Measurements from ENCODE around the gene HOXD3.

Gene HOXD3

DNA sequence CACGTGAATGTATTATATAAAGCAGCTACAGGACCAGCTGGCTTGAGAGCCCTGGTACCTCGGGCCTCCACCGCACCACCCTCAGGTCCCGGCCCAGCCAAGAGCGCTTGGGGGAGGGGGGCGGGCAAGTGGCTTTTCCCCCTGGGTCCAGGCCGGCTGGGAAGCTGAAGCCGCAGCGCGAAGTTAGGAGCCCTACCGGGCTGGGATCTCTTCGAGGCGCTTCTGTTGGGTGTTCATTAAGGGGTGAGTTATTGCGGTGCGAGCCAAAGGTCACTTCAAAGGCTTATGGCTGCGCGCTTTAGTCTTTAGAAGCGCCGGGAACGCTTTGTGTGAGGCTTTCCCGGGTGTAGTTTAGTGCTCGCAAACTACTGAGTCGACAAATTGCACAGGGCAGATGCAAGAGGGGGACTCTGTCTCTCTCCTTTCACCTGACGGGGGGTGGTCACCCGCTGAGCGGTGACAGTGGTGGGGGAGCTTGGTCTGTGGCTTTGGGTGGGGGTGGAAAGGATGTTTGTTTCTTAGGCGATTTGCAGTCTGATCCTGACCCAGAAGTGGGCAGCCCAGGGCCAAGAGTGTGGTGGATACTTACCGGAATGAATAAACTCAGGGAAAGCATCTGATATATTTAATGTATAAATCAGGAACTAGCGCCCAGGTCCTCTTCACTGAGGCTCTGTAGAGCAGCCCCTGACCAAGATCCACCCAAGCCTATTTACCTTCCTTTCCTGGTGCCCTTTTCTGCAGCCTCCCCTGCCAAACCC, 6.0 kb downstream of the HOXD3 start:
- no peak for DNase-seq (ENCODE audit: low spot score)

DNA sequence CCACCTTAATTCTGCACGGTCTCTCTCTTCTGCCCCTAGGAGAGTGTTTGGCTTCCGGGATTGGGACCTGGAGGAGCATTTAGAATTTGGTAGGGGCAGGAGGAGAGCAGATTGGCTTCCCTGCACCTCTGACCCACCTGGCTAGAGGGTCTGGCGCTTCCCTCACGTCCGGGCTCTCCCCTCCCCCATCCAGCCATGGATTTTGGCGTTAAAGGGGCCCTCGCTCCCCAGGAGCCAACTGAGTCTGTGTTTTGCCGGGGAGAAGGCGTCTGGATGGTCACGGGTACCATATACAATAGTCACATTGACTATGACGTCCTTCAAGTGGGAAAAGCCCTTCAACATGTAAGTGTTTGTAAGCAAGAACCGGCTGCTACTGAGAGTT, 6.6 kb downstream of the HOXD3 start:
- DNase-seq (ENCODE audit: low spot score): no peak

DNA sequence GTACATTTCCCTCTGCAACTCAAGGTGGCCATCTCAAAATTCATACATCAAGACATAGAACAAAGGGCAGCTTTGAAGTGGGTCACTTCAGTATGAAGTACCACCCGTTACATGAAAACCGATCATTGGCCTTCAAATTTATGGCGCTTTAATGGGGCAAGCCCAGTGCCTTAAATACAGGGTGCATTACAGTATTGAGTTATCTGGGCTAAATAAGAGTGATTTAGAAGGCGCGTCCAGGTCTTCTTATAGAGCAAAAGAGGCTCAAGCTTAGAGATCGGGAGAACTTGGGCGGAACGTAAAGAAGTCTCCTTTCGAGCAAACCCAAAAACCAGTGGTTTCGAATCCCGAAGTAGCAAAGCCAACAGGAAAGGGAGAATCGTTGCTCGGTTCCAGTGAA, 7.1 kb downstream of the HOXD3 start:
- no peak for DNase-seq (ENCODE audit: low spot score)

DNA sequence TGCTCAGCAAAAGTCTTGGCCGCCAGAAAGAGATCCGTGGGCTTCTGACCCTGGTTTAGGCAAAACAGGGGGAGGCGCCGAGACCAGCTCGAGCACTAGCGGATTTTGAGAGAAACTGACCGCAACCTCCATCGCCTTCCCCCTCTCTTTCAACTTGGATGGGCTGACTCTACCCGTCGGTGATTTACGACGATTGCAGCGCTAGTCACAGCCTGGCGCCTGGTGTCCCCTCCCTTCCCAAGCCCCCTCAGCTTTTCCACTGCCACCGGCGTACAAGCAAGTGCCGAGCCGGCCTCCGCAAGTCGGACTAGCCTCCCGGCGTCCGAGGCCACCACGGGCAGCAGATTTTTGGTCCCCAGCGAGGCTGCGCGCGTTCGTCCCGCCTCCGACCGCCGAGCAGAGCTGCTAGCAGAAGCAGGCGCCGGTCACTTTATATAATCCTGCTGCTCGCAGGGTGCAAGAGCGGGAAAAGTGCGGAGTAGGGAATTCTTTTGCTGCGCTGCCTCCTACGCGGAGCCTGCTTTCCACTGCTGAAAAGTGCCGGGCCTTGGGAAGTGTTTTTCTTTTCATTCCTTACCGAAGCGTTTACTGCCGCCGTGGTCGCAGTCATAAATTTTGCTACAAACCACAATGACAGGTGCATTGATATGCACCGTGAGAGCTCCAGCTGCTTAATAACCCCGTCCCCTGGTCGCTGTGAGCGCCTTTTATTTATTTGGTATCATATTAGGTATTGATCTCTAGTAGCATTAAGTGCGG, 7.7 kb downstream of the HOXD3 start:
- no peak for DNase-seq (ENCODE audit: low spot score)

DNA sequence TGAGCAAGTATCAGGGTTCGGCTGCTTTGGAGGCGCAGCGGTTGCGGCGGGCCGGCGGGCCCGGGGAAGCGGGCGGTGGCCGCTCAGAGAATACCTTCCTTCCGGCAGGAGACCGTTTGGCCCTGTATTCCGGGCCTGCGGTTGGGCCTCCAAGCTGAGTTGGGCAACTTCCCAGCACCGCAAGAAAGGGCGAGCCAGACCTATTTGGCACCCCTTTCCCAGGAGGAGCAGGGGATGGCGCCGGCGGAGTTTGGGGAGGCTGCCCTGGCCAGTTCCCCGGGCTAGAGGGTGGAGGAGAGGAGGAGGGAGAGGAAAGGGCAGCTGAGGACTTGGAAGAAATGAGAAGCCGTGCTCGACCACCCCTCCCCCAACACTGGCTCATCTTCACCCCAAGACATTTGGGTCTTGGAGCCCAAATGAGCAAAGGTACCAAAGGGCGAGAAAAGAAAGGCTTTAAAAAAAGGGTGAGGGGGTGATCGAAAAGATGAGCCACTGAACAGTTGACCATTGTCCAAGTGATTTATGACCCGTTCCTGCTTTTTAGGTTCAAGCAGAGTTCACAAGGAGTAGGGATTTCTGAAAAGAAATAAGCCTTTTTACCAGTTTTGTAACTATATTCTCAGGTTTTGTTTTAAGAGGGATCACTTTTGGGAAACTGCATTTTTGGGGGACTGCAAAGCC, 8.4 kb downstream of the HOXD3 start:
- DNase-seq (ENCODE audit: low spot score): no peak

DNA sequence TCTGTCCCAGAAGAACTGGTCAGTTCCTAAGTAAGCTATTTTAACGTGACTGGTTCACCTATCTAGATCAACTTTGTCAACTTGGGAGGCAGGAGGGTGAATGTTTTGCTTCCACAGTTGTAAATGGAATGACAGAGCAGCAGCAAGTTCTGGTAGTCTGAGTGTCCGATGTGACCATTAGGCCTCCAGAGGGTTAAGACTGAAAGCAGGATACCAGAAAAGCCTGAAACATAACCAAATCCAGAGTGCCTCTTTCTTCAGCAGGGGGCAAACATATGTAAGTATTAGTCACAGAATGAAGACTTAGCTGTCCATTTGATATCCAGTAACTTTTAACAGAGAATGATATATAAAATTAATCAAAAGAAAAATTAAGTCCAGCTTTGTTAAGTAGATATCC, 9.2 kb downstream of the HOXD3 start:
- DNase-seq (ENCODE audit: low spot score): no peak

DNA sequence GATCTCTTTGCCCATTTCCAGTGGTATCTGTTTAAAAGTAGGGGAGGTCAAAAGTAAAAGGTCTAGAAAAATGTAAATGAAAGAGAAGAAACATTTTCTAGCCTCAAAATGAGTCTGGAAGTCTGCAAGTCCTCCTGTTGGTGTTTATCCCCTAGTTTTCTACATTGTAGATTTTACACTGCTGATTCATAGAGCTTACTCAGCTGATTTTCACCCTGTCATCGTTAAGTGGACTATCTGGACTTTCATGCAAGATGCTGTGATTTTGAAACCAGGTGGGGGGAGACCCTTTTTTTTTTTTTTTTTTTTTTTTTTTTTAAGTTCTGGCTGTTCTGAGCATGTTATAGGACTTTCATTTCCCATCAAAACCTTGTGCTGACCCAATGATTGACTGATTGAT, 10.3 kb downstream of the HOXD3 start:
- no peak for DNase-seq (ENCODE audit: low spot score)

DNA sequence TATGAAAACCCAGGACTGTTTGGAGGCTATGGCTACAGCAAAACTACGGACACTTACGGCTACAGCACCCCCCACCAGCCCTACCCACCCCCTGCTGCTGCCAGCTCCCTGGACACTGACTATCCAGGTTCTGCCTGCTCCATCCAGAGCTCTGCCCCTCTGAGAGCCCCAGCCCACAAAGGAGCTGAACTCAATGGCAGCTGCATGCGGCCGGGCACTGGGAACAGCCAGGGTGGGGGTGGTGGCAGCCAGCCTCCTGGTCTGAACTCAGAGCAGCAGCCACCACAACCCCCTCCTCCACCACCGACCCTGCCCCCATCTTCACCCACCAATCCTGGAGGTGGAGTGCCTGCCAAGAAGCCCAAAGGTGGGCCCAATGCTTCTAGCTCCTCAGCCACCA, 12.1 kb downstream of the HOXD3 start:
- DNase-seq (ENCODE audit: low spot score): no peak

DNA sequence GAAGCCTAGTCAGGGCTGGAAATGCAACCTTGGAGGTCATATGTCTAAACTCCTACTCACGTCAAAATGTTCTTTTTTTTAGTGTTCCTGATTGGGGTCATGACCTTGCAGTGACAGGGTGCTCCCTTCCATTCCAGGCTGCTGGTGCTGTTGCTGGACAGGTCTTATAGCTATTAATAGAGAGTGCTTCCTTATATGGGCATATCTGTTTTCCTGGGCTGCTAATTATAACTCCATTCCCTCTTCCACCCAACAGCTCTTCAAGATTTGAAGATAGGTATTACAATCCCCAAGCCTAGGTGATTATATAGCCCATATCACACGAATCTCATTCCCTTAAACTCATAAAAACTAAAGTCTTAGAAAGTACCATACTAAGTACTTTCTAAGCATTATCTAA, 12.6 kb downstream of the HOXD3 start:
- no peak for DNase-seq (ENCODE audit: low spot score)

DNA sequence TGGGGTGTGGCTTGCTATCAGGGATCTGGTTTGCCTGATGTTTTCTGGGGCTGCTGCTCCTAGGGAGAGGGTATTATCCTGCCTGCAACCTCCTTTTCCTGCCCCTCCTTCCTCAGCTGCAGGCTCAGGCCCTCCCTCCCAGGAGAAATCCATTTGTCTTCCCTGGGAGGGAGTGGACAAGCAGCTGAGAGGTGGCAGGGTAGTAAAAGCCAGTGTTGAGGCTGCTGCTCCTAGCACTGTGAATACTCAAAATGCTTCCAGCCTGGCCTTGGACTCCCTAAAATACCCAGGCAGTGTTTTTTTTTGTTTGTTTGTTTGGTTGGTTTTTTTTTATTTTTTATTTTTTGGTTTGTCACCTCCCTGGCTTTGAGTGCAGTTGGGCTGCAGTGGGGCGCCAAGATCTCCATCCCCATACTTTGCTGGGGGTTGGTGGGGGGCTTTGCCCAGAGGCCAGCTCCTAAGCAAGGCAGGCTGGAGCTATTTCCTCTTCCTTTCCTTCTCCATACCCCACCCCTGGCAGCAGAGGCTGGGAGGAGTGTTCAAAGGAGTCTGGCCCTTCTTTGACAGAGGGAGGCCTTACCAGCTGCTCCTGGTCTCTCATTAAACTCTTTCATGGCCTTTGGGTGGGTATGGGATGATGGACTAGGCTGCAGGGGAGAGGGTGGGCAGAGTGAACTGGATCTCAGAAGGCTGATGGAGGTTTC, 13.6 kb downstream of the HOXD3 start:
- DNase-seq (ENCODE audit: low spot score): no peak

DNA sequence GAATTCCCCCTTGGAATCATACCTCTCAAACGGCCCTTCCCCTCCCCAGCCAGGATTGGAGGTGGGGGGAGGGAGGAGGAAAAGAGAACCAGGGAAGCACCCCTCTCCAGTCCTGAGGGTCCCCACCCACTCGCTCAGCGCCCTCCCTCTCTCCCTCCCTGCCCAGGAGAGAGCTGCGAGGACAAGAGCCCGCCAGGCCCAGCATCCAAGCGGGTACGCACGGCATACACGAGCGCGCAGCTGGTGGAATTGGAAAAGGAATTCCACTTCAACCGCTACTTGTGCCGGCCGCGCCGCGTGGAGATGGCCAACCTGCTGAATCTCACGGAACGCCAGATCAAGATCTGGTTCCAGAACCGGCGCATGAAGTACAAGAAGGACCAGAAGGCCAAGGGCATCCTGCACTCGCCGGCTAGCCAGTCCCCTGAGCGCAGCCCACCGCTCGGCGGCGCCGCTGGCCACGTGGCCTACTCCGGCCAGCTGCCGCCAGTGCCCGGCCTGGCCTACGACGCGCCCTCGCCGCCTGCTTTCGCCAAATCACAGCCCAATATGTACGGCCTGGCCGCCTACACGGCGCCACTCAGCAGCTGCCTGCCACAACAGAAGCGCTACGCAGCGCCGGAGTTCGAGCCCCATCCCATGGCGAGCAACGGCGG, 14.4 kb downstream of the HOXD3 start:
- no peak for DNase-seq (ENCODE audit: low spot score)

DNA sequence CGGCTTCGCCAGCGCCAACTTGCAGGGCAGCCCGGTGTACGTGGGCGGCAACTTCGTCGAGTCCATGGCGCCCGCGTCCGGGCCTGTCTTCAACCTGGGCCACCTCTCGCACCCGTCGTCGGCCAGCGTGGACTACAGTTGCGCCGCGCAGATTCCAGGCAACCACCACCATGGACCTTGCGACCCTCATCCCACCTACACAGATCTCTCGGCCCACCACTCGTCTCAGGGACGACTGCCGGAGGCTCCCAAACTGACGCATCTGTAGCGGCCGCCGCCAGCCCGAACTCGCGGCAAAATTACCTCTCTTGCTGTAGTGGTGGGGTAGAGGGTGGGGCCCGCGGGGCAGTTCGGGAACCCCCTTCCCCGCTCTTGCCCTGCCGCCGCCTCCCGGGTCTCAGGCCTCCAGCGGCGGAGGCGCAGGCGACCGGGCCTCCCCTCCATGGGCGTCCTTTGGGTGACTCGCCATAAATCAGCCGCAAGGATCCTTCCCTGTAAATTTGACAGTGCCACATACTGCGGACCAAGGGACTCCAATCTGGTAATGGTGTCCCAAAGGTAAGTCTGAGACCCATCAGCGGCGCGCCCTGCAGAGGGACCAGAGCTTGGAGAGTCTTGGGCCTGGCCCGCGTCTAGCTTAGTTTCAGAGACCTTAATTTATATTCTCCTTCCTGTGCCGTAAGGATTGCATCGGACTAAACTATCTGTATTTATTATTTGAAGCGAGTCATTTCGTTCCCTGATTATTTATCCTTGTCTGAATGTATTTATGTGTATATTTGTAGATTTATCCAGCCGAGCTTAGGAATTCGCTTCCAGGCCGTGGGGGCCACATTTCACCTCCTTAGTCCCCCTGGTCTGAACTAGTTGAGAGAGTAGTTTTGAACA, 15.1 kb downstream of the HOXD3 start:
- no peak for DNase-seq (ENCODE audit: low spot score)

DNA sequence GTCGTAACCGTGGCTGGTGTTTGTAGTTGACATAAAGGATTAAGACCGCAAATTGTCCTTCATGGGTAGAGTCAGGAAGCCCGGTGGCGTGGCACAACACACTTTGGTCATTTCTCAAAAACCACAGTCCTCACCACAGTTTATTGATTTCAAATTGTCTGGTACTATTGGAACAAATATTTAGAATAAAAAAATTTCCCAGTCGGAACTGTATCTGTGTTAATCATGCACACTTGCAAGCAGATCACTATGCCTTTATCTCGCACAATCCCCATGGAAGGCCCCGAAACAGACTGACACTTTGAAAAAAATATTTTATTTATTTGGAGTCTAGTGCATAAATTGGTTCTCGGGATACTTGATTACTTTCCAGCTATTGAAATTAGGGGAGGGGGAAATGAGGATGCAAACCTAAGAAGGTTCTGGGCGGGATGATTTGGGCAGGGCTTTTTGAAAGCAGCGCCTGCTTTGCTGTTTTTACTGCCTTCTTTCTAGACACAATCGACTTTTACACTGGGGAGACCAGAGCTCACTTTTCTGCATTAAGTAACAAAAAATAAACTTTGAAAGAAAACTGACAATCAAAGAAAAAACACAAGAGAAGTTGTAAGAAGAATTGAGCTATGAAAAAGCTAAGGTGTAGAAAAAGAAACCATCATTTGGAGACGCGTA, 15.9 kb downstream of the HOXD3 start:
- DNase-seq (ENCODE audit: low spot score): no peak

DNA sequence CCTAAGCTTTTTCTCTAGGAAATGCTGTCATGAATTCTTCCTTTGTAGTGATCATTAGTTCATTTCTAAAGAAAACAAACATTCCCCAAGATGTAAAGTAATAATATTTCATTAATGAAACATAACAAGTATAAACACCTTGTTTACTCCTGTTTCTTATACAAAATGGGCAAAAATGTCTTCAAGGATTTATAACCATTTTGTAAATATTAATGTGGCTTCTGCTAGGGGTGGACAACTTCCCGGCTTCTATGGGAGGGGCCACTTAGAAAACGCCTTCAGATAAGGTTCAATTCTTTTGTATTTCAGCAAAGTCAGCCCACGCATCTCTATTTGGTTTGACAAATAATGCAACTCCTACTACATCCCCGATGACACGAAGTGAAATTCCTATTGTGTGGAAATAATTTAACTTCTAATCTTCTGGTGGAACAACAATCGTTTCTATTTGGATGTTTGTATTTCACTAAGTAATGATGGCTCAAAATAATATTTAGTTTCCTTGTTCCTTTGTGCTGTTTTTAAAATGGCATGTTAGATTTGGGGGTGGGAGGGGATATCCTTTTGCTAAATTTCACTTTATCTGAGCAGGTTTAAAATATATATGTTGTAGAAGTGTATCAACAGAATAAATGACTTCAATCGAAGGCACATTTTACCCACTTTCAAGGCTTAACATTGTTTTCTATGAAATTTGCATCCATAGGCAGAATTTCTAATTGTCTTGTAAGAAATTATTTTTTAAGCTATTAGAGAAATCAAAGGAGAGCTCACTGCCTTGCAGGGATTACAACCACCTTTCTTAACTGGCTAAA, 16.7 kb downstream of the HOXD3 start:
- DNase-seq (ENCODE audit: low spot score): no peak

DNA sequence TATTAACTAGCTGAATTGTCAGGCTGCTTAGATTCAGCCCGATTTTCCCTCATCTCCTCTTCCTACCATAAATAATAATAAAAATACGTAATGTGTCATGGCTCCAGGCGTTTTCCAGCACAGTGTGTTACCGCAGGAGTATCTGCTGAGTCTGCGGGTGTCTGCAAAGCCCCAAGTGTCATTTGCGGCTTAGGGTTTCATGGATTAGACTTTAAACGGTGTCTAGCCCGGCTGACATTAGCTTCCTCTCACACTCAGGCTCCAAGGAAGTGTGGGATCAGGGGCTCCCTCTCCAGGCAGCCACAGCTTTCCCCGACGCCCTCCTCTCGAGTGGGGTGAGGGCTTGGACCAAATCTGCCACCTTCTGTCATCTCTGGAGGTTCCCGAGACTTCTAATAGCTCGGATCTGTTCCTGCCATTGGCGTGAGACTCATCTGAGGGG, 17.3 kb downstream of the HOXD3 start:
- DNase-seq (ENCODE audit: low spot score): no peak

DNA sequence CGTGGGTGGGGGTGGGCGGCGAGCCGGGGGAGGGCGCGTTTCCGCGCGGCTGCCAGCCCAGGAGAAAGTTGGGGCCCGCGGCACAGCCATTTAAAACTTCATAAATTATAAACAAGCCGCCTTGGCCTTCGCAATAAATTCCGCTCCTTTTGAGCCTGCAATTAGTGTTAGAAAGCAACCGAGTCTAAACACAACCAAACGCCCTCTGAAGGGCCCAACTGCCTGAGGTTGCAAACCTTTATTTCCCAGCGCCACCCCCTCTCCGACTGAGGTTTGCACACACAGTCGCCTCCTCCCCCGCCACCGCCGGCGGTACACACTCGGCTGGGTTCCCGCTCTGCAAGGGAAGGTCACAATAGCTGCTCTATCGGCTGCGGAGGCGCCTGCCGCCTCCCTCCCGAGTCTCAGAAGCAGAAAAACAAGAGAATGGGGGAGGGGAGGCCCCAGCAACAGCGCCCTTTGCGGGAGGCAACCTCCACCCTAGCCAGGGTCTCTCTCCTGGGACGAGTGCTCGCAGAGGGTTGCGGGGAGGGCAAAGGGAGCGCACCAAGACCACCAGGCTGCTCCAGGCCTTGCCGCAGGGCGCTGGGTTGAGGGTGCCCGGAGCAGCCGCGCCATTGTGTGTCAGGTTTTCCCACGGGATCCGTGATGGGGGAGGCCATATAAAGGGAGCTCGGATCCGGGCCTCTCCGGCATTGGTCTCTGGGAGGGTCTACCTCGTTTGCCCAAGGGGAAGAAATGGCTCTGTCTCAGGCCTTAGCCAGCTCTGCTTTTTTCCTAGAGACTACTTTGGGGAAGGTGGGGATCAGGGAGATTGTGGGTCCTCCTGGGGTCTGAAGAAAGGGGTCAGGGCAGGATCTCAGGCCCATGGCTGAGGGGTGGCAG, 18.0 kb downstream of the HOXD3 start:
- DNase-seq (ENCODE audit: low spot score): no peak

DNA sequence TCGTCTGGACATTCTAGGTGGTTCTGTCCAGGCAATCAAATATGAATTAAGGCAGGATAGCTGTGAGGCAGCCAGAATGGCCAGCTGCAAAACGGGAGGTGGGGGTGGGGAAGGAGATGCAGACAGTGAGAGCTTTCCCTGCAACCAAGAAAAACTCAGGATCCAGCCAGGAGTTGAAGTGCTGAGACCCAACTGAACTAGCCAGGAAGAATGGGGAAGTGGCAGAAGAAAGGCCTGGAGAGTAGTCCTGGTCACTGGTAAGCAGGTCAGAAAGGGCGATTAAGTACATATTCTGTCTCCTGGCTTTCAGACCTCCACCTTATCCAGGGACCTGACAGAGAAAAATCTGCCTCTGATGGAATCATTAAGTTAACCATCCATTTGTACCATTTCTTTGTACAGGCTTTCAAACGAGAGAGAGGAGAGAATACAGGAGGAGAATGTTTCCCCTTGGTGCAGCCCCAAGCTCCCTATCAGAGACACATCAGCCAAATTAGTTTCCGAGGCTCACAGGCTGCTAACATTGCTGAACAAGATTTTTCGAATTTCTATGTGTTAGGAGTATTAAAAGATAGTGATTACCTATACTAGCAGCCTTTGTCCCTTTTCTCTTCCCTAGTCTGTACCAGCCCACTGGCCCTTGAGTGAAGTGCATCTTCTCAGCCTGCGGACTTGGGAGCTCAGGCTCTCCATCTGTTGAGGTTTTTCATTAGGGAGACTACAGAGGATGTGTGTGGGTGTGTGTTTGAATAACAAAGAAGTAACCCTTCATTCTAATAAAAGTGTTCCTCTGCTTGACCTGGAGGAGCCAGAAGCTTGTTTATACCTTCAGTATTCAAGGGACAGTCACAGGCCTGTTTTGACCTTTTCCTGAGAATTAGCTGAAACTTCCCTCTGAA, 18.9 kb downstream of the HOXD3 start:
- DNase-seq (ENCODE audit: low spot score): no peak
